ENCODE measurements around the gene FAM184B.

FAM184B gene

GRCh38 chr4:17624821-17625220 is 156.6 kb downstream of the FAM184B start:
- no peak for DNase-seq

- DNase-seq, result no peak
These were observed 157.9 kb downstream of the FAM184B start for GRCh38 chr4:17623451-17624001.

DNA sequence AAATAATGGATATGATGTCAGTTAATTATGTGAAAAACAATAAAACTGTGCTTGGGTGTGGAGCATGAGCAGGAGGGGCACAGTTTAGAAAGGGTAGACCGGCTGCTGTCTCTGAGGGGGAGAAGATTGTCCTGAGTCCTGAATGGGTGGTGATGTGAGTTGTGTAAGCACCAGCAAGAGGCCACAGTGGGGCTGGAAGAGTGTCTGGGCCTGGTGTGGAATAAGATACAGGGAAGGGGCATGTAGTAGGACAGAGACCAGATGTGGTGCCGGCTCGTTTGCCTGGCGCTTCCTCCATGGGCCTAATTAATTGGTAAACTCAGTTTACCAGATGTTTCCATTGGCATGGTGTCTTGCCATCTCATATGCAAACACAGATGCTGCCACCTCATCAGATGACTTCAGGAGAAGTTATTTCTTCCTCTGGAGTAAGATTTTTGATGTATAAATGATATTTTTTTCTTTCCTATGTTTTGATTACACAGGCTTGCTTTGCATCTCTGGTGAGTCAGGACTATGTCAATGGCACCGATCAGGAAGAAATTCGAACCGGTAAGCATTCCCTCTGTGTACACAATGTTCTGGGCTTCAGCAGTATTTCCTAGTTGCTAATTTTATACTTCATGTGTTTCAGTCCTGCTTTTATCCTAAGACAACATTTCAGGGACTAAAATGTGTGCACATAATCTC is 161.9 kb downstream of the FAM184B start:
- DNase-seq, result no peak

- DNase-seq, result no peak
These were observed 162.5 kb downstream of the FAM184B start for GRCh38 chr4:17618926-17619325.

GRCh38 chr4:17616283-17616682 is 165.1 kb downstream of the FAM184B start:
- DNase-seq, result no peak

GRCh38 chr4:17614416-17615299 is 166.8 kb downstream of the FAM184B start, which contains the start of gene MED28:
MED28 (plus strand) TSS chr4:17614641; CDS start chr4:17614655, 14 bp downstream.
- DNase-seq, result peak in 1 of 2 experiments; percentile 75

DNA sequence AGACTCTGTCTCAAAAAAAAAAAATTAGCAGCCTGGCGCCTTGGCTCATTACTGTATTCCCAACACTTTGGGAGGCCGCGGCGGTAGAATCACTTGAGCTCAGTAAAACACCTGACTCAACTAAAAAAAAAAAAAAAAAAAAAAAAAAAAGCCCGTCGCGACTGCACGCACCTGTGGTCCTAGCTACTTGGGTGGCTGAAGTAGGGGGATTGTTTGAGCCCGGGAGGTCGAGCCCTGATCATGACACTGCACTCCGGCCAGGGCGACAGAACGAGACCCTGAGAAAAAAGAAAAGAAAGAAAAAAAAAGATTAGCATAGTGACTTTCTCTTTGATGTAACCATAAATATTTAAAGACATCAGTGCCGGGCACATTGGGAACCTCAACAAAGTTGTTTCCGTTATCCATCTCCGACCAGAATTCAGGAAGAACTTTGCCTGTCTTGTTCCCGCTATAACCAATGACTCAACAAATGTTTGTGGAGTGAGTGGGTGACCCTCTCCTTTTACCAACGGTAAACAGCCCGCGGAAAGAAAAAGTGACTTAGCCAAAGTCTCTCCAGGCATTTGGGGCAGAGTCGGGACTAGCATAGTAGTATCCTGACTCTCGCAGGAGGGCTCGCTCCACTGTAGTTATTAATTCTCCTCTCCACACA is 167.5 kb downstream of the FAM184B start:
- no peak for DNase-seq

GRCh38 chr4:17605236-17605635 is 176.2 kb downstream of the FAM184B start:
- no peak for DNase-seq

DNA sequence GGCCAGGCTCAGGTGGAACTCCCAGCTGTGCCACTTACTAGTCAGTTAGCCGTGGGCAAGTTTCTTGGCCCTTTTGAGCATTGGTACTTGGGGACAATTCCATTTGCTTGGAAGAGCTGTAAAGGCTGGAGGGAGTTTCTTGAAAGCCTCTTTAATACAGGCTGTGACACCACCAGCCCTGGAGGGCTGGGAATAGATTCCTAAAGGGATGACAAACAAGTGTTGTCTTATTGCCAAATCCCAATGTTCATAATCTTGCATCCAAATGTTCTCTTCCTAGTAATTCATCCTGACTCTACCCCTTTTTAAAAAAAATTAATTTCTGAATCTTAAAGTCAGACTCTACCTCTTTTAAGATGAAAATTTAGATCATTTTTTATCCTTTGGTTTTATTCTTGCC is 181.6 kb downstream of the FAM184B start:
- DNase-seq, result no peak

DNA sequence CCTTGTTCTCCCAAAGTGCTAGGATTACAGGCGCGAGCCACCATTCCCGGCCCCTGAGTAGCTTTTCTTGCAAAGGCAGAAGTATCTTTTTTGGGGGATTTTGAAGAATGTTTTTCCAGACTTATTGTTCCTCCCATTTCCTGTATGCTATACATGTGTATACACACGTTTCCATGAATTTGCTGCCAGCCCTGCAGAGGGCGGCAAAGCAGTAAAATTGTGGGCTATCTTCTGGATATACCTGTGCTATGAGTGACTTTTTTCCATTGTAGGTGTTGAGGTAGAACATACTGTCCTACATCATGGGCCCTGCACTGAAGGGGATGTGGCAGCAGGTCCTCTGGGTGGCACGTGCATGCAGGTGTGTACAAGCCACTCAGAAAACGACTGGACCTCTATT is 183.9 kb downstream of the FAM184B start:
- DNase-seq, result no peak

DNA sequence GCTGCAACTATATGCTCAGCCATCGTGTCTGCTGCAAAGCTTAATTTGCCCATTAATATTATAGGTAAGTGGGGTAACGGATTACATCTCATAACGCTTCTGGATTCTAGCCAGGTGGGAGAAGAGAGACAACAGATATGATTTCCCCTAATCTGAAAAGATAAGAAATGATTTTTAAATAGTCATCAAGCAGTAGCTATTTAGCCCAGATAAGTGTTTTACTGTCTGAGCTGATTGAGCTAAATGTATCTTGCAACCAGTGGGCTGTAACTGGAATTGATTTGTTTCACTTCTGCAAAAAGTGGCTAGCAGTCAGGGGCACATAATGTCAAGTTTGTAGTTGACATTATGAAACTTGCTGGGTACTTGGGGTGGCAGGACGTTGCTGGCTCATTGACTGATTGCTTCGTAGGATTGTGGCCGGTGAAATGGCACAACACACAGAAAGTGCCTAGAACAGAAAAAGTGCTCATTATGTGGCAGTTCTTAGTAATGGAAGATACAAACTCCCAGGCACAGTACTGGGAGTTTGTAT is 185.9 kb downstream of the FAM184B start:
- no peak for DNase-seq

DNA sequence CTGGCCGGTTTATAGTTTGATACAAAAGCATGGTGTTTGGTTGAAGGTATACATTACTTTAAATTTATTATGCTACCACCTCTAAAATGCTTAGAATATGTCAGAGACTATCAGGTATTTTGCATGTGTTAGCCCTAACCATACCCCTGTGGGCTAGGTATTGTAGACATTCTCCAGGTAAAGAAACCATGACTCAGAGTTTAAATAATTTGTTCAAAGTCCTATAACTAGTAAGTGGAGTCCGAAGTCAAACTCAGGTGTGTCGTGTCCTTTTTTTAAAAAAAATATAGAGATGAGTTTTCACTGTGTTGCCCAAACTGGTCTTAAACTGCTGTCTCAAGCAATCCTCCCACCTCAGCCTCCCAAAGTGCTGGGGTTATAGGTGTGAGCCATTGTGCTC is 192.1 kb downstream of the FAM184B start:
- DNase-seq, result no peak

GRCh38 chr4:17587094-17587822 is 194.2 kb downstream of the FAM184B start:
- no peak for DNase-seq

- no peak for DNase-seq
These were observed 196.8 kb downstream of the FAM184B start for GRCh38 chr4:17584521-17585213.

DNA sequence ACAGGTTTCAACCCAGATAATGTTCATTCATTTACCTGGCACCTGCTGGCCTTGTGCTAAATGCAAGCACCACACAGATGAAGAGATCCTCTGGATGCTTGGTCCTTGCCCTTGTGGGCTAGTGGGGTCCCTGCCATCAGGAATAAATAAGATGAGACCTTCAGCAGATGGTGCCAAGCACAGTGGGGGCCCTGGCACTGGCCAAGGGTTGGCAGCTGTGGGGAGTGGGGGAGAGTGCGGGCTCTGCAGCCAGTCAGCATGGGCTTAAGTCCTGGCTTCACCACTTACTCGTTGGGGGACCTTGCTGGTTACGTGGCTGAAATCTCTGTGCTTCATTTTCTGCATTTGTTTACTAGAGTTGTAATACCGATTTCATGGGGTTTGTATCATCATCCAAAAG is 197.5 kb downstream of the FAM184B start:
- no peak for DNase-seq

DNA sequence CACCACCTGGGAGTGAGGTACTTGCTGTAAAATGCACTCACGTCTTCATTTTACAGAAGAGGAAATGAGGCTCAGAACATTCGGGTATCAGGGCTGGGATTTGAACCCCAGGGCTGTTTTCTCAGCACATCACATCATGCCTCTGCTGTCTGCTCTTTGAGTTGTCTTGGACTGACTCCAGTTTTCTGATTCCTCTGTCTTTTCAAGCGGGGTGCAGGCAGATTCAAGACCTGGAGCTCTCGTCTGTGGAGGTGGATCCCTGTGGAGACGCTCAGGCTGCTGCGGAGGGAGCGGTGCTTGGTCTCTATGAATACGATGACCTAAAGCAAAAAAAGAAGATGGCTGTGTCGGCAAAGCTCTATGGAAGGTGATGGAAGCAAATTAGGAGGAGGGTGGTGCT is 198.1 kb downstream of the FAM184B start:
- DNase-seq, result no peak

- no peak for DNase-seq
These were observed 200.5 kb downstream of the FAM184B start for GRCh38 chr4:17580969-17581368.
